ENCODE measurements around the gene ARHGEF37. TPM values are rescaled to one million over a fixed set of nuclear protein-coding genes. Genes with fewer than 3 reads are reported as not detected.

Gene ARHGEF37
- total and polyA plus RNA-seq, 2 of the 8 experiments (the other 6 are each of a cell fraction or from before 2014, with no cell fraction given), result 0.21 to 0.48 TPM

DNA sequence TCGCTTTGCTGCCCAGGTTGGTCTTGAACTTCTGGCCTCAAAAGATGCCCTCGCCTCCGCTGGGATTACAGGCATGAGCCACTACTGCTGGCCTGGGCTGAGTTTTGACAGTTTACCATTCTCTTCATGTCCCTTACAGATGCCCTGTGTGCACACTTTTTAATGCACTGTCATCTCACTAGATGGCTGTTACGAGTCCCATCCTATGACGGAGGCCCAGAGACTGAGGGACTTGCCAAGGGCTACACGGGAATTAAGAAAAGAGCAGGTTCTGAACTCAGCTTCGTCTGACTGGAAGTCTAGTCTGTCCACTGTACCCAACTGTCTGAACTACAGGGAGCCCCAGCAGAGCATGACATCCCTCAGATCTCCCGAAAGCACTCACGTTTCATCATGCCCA is 63.9 kb downstream of the ARHGEF37 start:
- no peak overlapping the region for H3K27ac ChIP-seq (ENCODE audit: low read depth, low read length)
- no peak overlapping the region for H2BK120ac ChIP-seq (replicated peaks; ENCODE audit: low read depth, low read length)
- no peak overlapping the region for H4K91ac ChIP-seq (replicated peaks; ENCODE audit: insufficient read length, low read length)
- no peak overlapping the region for H3K4me3 ChIP-seq (ENCODE audit: extremely low read depth in 1 of 4, insufficient read depth in 2 of 4, low read depth in 3 of 4, low read length in 4 of 4)
- no peaks in the 10 kb centered on the region for H3K9me3 ChIP-seq (ENCODE audit: insufficient read depth in 2 of 2, low read depth in 1 of 2, low read length in 1 of 2)
- POLR2A ChIA-PET (ENCODE audit: partially characterized antibody), result interaction anchor here (1.1 kb wide), 1 partner anchor 159 kb away, joined by 3 read pairs; no protein-coding TSS in a partner anchor
- no peaks in the 10 kb centered on the region for H3K79me1 ChIP-seq (ENCODE audit: low read depth, low read length)
- H2BK15ac ChIP-seq (ENCODE audit: low read length), result no peak overlapping the region
- no peak overlapping the region for H2BK5ac ChIP-seq (ENCODE audit: low read depth, low read length)
- H2BK20ac ChIP-seq (ENCODE audit: low read length), result no peak overlapping the region
- no peak overlapping the region for H3K14ac ChIP-seq (ENCODE audit: insufficient read length)
- WGBS, 2 experiments (ENCODE audit: extremely low coverage in 1 of 2, insufficient coverage in 1 of 2, insufficient read length in 1 of 2, insufficient replicate concordance in 2 of 2, low coverage in 1 of 2, low lambda C conversion rate in 2 of 2, missing lambda C conversion rate in 1 of 2), result 86% methylated on average over 9 of the region's 9 CpGs; no CpG with 5 or more reads in 1 of the 2 experiments
- CTCF ChIA-PET (ENCODE audit: partially characterized antibody), result interaction anchor here (0.9 to 19.9 kb wide), 8 partner anchors 9 to 207 kb away, joined by 3 to 470 read pairs (median 12); no protein-coding TSS in a partner anchor
- no peaks in the 10 kb centered on the region for H3K36me3 ChIP-seq (ENCODE audit: control insufficient read depth in 2 of 4, insufficient read depth in 4 of 4, low read length in 3 of 4)
- no peak overlapping the region for H2BK12ac ChIP-seq (ENCODE audit: low read depth, low read length)
- H2AK5ac ChIP-seq (ENCODE audit: low read depth, low read length), result no peak overlapping the region
- no peak overlapping the region for H3K18ac ChIP-seq (ENCODE audit: extremely low read depth, low read length)
- H3K4me1 ChIP-seq (replicated peaks in 1 of 4; ENCODE audit: control insufficient read depth in 3 of 4, insufficient read depth in 4 of 4, low read length in 3 of 4), result no peaks in the 10 kb centered on the region
- no peak overlapping the region for H2AFZ ChIP-seq (ENCODE audit: low read length)
- no peaks in the 10 kb centered on the region; a peak in 1 of 7 replicates for H3K27me3 ChIP-seq (replicated peaks in 1 of 4; ENCODE audit: control insufficient read depth in 3 of 4, extremely low read depth in 1 of 4, insufficient read depth in 3 of 4, low read length in 3 of 4)
- H3K4ac ChIP-seq (replicated peaks; ENCODE audit: insufficient read length, low read depth, low read length), result no peak overlapping the region
- H3K4me2 ChIP-seq (ENCODE audit: insufficient read depth in 1 of 2, low read depth in 2 of 2, low read length in 2 of 2), result no peak overlapping the region
- H4K8ac ChIP-seq (ENCODE audit: extremely low read depth, insufficient read depth, low read length), result no peak overlapping the region
- no peaks in the 10 kb centered on the region; the same call in 1 of the 2 replicates for H3K23me2 ChIP-seq (ENCODE audit: low read depth, low read length)
- no peak for TF ChIP-seq CHD2 (IDR thresholded peaks at IDR 0.05; ENCODE audit: low read length)
- TF ChIP-seq JUN (IDR thresholded peaks at IDR 0.05; ENCODE audit: low read depth, low read length), result no peak
- no peak for TF ChIP-seq TCF12 (IDR thresholded peaks at IDR 0.05; ENCODE audit: low read depth, low read length)
- TF ChIP-seq TAF7 (optimal IDR thresholded peaks at IDR 0.05; ENCODE audit: borderline replicate concordance, low read depth, low read length), result no peak
- TF ChIP-seq ZNF274 (IDR thresholded peaks at IDR 0.05; ENCODE audit: borderline replicate concordance, extremely low read depth, low read length), result no peak
- TF ChIP-seq, protein P1, sequence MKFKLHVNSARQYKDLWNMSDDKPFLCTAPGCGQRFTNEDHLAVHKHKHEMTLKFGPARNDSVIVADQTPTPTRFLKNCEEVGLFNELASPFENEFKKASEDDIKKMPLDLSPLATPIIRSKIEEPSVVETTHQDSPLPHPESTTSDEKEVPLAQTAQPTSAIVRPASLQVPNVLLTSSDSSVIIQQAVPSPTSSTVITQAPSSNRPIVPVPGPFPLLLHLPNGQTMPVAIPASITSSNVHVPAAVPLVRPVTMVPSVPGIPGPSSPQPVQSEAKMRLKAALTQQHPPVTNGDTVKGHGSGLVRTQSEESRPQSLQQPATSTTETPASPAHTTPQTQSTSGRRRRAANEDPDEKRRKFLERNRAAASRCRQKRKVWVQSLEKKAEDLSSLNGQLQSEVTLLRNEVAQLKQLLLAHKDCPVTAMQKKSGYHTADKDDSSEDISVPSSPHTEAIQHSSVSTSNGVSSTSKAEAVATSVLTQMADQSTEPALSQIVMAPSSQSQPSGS (IDR thresholded peaks at IDR 0.05; ENCODE audit: low read length), result no peak
- no peak for TF ChIP-seq TBP (IDR thresholded peaks at IDR 0.05; ENCODE audit: low read depth, low read length)
- no peak for TF ChIP-seq GABPA (IDR thresholded peaks at IDR 0.05; ENCODE audit: borderline replicate concordance, insufficient read depth, low read length)
- no peak overlapping the region for H4K5ac ChIP-seq (ENCODE audit: insufficient read length, low read depth, low read length)
- no peak overlapping the region for H3K23ac ChIP-seq (ENCODE audit: insufficient read length)
- H3K56ac ChIP-seq (replicated peaks; ENCODE audit: insufficient read length, low read depth, low read length), result no peak overlapping the region
- DNase-seq (ENCODE audit: low read depth in 1 of 2, low spot score in 2 of 2), result no peak
- H3K79me2 ChIP-seq (ENCODE audit: control insufficient read depth in 1 of 2, insufficient read depth in 2 of 2, low read length in 2 of 2), result no peaks in the 10 kb centered on the region
- no peaks in the 10 kb centered on the region for H4K20me1 ChIP-seq (replicated peaks in 1 of 2; ENCODE audit: control insufficient read depth in 1 of 2, insufficient read depth in 2 of 2, low read length in 2 of 2)
- FAIRE-seq, result no peak
- no peak overlapping the region for H3K9ac ChIP-seq (replicated peaks in 1 of 4; ENCODE audit: extremely low read depth in 1 of 4, low read depth in 3 of 4, low read length in 3 of 4)
